Lower leg skin (tissue), 3 donors: ENCODE results near the gene FRG2B.
"Not testable (repeated sequence)": the region's sequence is repeated elsewhere in the genome, so short reads cannot be mapped to it uniquely, and the experiment has no call there.

Experiments used
- CTCF ChIP-seq, 3 donors: fragments of 450-650 bp; IDR thresholded peaks; one replicate each; pipeline ENCODE4 v1.5.1; 2016; ENCODE audit warnings: antibody characterized with exemption in 3 of 3, mild to moderate bottlenecking in 3 of 3, moderate library complexity in 2 of 3
- POLR2A ChIP-seq, 2 donors: fragments of 450-650 bp; IDR thresholded peaks; one replicate each; pipeline ENCODE4 v1.6.1; 2016 to 2017; ENCODE audit warnings: antibody characterized with exemption in 2 of 2, mild to moderate bottlenecking in 1 of 2, moderate library complexity in 1 of 2

- TF ChIP-seq CTCF, POLR2A (IDR thresholded peaks at IDR 0.05): not testable (repeated sequence)
These were observed 4.2 kb upstream of the FRG2B start for GRCh38 chr10:133630723-133631249.
